BJ (cell line): Measurements from ENCODE around the gene TREML4. TPM values are rescaled to one million over a fixed set of nuclear protein-coding genes. Genes with fewer than 3 reads are reported as not detected.

Source experiments
- CTCF ChIA-PET: fragments of 350-600 bp; formaldehyde crosslinking; extraction: SDS; loops from one replicate; lab custom pipeline; 2021; ENCODE audit warnings: antibody characterized with exemption, inconsistent platforms; lab: Yijun Ruan, JAX
- POLR2A ChIA-PET: fragments of 300-600 bp; sonication (Branson Sonifier 250); formaldehyde crosslinking; extraction: SDS; loops from one replicate; lab custom pipeline; 2021; ENCODE audit warnings: antibody characterized with exemption; lab: Charles Lee
- DNase-seq: peaks from one replicate; pipeline ENCODE4 v3.0.0-alpha.2; 2011; ENCODE audit warnings: low read depth
- H3K27me3 ChIP-seq: 2 replicates; pipeline ENCODE4 v1.6.0; 2011; ENCODE audit warnings: low read length; ENCODE audit not compliant: control insufficient read depth, insufficient read depth
- H3K36me3 ChIP-seq: 2 replicates; pipeline ENCODE4 v1.5.1; 2011; ENCODE audit warnings: low read length; ENCODE audit not compliant: control insufficient read depth, insufficient read depth
- H3K4me3 ChIP-seq: 2 replicates; pipeline ENCODE4 v1.5.1; 2011; ENCODE audit warnings: low read depth, mild to moderate bottlenecking, control low read depth, low read length
- CTCF ChIP-seq: IDR thresholded peaks from 2 replicates; pipeline ENCODE4 v1.5.1; 2011; ENCODE audit warnings: low read depth, mild to moderate bottlenecking, control low read depth, inconsistent platforms, low read length, moderate library complexity; ENCODE audit not compliant: insufficient read depth
- polyA plus RNA-seq: library from polyadenylated mRNA; depleted of rRNA; stranded (reverse); fragments of >200 nt; gene quantifications from 2 replicates; pipeline ENCODE4 v1.2.3, GENCODE V29; 2011

TREML4 gene
- polyA plus RNA-seq, 1 experiment = not detected

DNA sequence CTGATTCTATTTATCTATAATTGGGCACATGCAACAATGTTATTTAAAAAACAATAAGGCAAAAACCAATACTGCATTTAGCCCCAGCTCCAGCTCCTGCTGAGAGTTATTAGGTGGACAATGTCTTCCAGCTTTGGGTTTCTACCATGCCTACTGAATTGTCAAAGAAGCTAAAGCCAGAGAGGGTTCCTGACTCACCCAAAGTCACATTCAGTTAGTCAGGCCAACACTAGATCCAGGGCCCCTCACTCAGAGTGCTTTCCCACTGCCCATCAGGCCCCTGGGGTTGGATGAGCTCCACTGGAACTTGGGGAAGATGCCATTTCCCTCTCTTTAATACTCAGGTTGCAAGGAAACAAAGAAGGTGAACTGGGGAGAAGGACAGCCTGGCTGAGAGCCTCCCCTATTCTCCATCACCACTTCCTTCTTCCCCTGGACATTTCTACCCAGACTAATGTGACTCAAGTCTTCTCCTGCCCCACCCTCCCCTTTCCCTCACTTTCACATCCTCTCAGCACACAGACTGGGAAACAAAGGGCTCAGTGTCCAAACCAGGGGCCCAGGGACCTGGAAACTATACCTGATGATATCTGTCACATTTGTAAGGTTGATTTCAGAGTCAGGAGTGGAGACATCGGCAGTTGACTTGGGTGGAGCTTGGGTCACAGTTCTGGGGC is 52.4 kb downstream of the TREML4 start:
- POLR2A ChIA-PET = no interaction called here
- Histone ChIP-seq H3K27me3 (peaks cover 2% of the 10 kb centered on the region; the same call in 1 of the 2 replicates), H3K36me3 (no peaks in the 10 kb centered on the region), H3K4me3 (no peak overlapping the region)
- no peak for TF ChIP-seq CTCF
- no peak for DNase-seq
- CTCF ChIA-PET = interaction anchor here (0.6 kb wide), 1 partner anchor 23 kb away, joined by 3 read pairs; no protein-coding TSS in a partner anchor

- Histone ChIP-seq H3K36me3 (no peaks in the 10 kb centered on the region), H3K27me3 (no peaks in the 10 kb centered on the region; the same call in 1 of the 2 replicates), H3K4me3 (no peak overlapping the region)
- DNase-seq = no peak
- ChIA-PET POLR2A (no interaction called here), CTCF (no interaction called here)
- TF ChIP-seq CTCF = no peak
These were observed 55.5 kb downstream of the TREML4 start for GRCh38 chr6:41283600-41283999.

GRCh38 chr6:41284726-41285125 is 56.6 kb downstream of the TREML4 start:
- Histone ChIP-seq H3K4me3 (no peak overlapping the region), H3K36me3 (no peaks in the 10 kb centered on the region), H3K27me3 (no peaks in the 10 kb centered on the region; the same call in 1 of the 2 replicates)
- no peak for TF ChIP-seq CTCF
- no peak for DNase-seq
- CTCF ChIA-PET = no interaction called here
- POLR2A ChIA-PET = no interaction called here

- ChIA-PET CTCF (interaction anchor here (1.4 kb wide), 1 partner anchor 12 kb away, joined by 3 read pairs; no protein-coding TSS in a partner anchor), POLR2A (no interaction called here)
- Histone ChIP-seq H3K36me3 (no peaks in the 10 kb centered on the region), H3K27me3 (no peaks in the 10 kb centered on the region; the same call in 1 of the 2 replicates), H3K4me3 (no peak within 1 kb of the TSS)
- DNase-seq = no peak
- TF ChIP-seq CTCF = no peak
These were observed 58.6 kb downstream of the TREML4 start, which contains the start of gene TREM1 for GRCh38 chr6:41286544-41287346. Gene TREM1 (minus strand): TSS chr6:41286682. CDS start chr6:41286655, 27 bp downstream.
